Purkinje cell (primary cell): Measurements from ENCODE around the gene GCC2. TPM values are rescaled to one million over a fixed set of nuclear protein-coding genes. Genes with fewer than 3 reads are reported as not detected.

Experiments used
- polyA plus RNA-seq: library from polyadenylated mRNA; unstranded; fragments of >200 nt; fragmentation: Nextera tagmentation; gene quantifications from 2 replicates; pipeline ENCODE4 v1.2.1, GENCODE V29; 2014

GCC2 gene, protein sequence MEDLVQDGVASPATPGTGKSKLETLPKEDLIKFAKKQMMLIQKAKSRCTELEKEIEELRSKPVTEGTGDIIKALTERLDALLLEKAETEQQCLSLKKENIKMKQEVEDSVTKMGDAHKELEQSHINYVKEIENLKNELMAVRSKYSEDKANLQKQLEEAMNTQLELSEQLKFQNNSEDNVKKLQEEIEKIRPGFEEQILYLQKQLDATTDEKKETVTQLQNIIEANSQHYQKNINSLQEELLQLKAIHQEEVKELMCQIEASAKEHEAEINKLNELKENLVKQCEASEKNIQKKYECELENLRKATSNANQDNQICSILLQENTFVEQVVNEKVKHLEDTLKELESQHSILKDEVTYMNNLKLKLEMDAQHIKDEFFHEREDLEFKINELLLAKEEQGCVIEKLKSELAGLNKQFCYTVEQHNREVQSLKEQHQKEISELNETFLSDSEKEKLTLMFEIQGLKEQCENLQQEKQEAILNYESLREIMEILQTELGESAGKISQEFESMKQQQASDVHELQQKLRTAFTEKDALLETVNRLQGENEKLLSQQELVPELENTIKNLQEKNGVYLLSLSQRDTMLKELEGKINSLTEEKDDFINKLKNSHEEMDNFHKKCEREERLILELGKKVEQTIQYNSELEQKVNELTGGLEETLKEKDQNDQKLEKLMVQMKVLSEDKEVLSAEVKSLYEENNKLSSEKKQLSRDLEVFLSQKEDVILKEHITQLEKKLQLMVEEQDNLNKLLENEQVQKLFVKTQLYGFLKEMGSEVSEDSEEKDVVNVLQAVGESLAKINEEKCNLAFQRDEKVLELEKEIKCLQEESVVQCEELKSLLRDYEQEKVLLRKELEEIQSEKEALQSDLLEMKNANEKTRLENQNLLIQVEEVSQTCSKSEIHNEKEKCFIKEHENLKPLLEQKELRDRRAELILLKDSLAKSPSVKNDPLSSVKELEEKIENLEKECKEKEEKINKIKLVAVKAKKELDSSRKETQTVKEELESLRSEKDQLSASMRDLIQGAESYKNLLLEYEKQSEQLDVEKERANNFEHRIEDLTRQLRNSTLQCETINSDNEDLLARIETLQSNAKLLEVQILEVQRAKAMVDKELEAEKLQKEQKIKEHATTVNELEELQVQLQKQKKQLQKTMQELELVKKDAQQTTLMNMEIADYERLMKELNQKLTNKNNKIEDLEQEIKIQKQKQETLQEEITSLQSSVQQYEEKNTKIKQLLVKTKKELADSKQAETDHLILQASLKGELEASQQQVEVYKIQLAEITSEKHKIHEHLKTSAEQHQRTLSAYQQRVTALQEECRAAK (N-terminal part only)
- 59.8 and 106 TPM in 2 replicates for polyA plus RNA-seq

DNA sequence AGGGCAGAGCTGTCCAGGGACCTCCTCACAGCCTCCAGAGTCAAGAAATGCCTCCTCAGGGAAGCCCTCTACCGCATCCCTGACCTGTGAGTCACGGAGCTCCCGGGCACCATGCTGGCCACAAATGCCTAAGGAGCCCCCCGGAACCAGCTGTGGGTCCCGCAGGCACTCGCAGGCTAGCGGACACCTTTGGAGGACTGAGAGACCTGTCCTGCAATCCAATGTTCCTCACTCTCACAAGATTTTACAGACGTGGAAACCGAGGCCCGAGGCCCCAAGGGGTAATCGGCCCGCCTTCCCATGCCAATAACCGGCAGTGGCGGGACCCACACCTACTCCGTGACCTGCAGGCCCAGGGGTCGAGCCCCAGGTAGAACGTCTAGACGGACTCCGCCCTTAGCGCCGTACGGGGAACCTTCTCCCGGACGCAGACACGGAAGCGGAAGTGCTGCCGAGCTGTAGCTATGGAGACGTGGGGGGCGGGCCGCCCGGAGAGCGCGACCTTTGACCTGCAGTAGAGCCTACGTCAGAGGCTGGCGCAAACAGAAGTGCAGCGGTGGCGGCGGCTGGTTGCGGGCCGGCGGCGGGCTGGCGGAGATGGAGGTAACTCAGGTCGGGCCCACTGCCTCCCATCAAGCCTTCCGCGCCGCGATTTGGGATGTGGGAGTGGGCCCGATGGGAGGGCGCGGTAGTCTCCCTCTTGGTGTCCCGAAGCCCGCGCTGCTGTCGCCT is at the start of gene GCC2:
TSS of gene GCC2 (plus strand) at position 529 of the 732 bp plus-strand sequence. CDS start at position 598, 69 bp downstream.

DNA sequence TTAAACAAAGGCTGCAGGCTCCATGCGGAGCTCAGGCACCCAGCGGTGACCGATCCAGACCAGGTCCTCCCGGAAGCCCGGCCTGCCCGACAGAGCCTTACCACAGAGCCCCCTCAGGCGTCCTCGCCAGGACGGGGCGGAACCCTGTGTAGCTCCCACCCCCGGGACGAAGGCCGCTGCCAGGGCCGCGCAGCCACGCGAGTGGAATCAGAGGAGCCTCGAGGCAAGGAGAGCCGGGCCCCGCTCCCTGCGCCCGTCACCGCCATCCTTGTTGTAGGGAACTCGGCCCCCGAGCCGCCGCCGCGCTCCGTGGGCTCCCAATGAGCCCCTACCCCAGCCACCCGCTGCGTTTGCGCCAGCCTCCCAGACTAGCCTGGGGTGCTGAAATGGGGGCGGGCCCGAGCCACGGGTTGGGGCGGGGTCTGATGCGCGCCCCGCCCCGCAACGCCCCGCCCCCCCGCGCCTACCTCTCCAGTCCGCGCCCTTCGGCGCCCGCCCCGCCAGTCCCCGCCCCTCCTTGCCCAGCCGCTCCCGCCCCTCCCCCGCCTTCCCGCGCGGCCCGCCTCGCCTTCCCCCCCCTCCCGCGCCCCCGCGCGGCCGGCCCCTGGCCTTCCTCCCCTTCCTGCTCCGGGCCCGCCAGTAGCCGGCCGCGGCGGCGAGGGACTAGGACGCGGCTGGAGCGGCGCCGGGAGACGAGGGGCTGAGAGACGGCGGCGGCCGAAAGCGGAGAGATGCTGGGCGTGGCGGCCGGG is 85.0 kb downstream of the GCC2 start, which contains the start of gene LIMS1:
TSS of gene LIMS1 (plus strand) at position 639 of the 752 bp plus-strand sequence. CDS start at position 732, 93 bp downstream.

Other genes starting within 250 kb of the GCC2 start
- not detected in 2 replicates for gene SULT1C3, start 209.2 kb upstream of the GCC2 start, polyA plus RNA-seq
- not detected in 2 replicates for gene SULT1C2, start 160.3 kb upstream of the GCC2 start, polyA plus RNA-seq
- 0.42 and 1.7 TPM in 2 replicates for gene SULT1C4, start 71.3 kb upstream of the GCC2 start, polyA plus RNA-seq
- 3.4 and 3.5 TPM in 2 replicates for gene LIMS1, start 85.3 kb downstream of the GCC2 start, polyA plus RNA-seq